Measurements from ENCODE around the gene ZNF226.
"Not testable (repeated sequence)": the region's sequence is repeated elsewhere in the genome, so short reads cannot be mapped to it uniquely, and the experiment has no call there.

ZNF226 gene

DNA sequence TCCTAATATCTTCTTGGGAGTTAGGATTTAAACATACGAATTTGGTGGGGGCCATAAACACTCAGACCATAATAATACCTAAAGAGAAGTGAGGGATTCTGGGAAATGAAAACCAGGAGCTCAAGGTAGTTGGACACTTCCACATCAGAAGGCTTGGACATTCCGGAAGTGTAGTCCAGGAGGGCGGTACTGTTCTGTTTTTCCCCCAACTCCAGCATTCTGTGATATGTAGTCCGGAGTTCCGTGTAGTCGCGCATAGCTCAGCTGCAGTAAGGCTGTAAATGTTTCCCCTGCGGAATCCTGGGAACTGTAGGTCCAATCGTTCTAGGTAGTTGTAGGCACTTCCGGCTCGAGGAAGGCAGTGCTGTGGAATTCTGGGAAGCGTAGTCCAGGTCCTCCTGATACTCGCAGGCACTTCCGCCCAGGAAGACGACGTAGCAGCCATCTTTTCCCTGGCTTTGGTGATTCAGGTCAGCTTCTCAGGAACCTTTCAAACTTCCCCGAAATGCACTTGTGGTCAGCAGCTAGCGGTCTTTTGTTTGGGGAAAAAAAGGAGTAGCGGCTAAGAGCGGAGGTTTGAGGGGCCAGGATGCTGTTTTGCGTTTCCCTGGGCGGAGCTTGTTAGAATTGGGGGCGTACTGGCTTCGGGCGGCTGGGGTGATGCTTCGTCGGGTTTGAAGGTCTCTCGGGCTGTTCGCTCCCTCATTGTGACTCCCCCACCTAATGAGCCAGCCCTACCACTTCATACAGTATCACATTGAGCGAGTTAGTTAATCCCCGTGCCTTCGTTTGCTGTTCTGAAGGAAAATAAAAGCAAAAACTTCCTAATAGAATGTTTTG lies at the start of gene ZNF226:
Gene ZNF226 (plus strand): TSS at position 428 of the 840 bp plus-strand sequence. CDS start 4,981 bp downstream, outside the sequence.
- peak; percentile 91 for DNase-seq (ENCODE audit: low spot score)

DNA sequence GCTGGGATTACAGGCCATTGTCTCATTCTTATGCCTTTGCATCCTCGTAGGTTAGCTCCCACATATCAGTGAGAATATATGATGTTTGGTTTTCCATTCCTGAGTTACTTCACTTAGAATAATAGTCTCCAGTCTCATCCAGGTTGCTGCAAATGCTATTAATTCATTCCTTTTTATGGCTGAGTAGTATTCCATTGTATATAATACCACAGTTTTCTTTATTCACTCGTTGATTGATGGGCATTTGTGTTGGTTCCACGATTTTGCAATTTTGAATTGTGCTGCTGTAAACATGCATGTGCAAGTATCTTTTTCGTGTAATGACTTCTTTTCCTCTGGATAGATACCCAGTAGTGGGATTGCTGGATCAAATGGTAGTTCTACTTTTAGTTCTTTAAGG lies 43.7 kb upstream of the ZNF226 start:
- DNase-seq (ENCODE audit: low spot score): not testable (repeated sequence)

DNA sequence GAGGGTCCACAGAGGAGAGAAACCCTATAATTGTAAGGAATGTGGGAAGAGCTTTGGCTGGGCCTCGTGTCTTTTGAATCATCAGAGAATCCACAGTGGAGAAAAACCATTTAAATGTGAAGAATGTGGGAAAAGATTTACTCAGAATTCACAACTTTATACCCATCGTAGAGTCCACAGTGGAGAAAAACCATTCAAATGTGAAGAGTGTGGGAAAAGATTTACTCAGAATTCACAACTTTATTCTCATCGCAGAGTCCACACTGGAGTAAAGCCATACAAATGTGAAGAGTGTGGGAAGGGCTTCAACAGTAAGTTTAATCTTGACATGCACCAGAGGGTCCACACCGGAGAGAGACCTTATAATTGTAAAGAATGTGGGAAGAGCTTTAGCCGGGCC lies 32.9 kb upstream of the ZNF226 start:
- no peak for DNase-seq (ENCODE audit: low spot score)

DNA sequence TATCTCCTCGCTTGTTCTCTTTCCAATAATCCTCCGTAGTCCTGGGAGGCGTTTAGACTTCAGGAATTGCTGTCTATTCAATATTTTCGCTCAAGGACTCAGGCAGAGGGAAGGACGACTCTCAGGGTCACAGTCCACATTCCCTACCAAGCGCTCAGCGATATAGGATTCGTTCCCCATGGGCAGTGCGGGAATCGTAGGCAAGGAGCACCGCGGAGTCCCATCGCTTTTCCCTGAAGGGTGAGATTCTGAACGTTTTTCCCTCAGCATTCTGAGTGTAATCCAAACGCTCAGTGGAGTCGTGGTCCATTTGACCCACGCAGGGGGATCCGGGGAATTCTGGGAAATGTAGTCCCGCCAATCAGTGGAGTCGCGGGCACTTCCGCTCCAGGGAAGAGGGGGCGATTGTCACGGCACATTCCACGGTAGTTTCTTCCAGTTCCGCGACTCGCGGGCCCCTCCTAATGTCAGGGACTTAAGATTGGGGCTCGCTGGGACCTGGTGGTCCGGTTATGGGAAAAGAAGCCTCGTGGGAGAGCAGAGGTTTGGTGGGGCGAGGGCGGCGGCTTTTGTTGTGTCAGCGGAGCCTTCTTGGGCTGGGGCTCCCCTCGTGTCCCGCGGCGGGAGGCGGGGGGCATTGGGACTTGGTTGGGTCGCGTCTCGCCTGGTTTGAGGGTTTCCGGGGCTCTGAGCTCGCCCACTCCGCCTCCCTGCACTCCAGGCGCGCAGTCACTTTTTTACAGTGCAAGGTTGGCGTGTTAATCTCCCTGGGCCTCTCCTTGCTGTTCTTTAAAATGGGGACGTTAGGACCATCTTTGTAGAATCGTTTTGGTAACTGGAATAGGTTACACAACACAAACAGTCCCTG lies 23.5 kb upstream of the ZNF226 start, which contains the start of gene ZNF234:
Gene ZNF234 (plus strand): TSS at position 364 of the 868 bp plus-strand sequence. CDS start 3,079 bp downstream, outside the sequence.
- peak; percentile 80 for DNase-seq (ENCODE audit: low spot score)

DNA sequence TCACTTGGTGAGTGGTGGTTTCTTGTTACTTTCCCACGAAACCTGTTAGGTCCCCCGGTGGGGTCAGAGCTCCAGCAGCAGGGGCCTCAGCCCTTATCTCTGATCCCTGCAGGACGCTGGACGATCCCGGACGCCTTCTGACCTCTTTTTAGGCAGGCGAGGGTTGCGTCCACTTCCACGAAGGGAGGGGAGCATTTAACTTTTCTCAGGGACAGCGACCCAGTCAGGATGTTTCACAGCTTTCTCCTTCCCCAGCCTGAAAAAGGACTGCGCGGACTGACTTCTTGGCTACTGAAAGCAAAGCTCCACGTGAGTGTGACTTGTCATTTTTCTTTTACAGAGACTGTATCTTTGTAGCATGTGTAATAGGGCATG lies 22.9 kb upstream of the ZNF226 start:
- DNase-seq (ENCODE audit: low spot score): no peak

DNA sequence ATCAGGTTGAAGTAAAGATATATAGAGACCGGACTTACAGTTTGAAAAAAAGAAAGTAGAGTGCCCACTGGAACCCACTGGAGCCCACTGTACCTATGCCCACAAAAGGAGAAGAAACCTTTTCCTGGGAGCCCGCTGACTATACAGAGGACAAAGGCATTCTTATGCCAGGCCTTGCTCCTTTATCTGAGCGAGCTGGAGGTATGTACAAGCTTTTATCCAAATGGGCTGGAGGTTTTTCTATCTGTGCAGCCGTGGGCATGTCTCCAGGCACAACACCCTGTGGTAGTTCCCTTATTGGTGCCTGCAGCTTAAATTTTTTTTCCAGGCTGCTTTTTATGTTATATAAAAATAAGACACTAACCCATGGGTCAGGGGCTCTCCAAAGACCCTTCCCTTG lies 15.1 kb upstream of the ZNF226 start:
- no peak for DNase-seq (ENCODE audit: low spot score)

DNA sequence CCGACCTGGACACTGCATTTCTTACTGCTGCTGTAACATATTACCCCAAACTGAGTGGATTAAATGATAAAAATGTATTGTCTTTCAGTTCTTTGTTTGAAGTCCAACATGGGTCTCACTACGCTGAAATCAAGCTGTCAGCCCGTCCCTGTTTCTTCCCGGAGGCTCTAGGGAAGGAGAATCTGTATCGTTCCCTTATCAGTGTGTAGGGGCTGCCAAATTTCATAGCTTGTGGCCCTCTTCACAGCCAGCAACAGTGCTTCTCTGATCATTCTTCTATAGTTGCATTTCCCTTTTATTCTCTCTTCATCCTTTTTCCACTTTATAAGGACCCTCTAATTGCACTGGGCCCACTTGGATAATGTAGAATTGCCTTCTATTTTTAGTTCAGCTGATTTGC lies 13.4 kb upstream of the ZNF226 start:
- no peak for DNase-seq (ENCODE audit: low spot score)

DNA sequence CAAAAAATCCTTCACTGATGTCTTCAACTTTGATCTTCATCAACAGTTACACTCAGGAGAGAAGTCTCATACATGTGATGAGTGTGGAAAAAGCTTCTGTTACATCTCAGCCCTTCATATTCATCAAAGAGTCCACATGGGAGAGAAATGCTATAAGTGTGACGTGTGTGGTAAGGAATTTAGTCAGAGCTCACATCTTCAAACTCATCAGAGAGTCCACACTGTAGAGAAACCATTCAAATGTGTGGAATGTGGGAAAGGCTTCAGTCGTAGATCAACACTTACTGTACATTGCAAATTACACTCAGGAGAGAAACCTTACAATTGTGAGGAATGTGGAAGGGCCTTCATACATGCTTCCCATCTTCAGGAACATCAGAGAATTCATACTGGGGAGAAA lies 8.4 kb upstream of the ZNF226 start:
- DNase-seq (ENCODE audit: low spot score): no peak

DNA sequence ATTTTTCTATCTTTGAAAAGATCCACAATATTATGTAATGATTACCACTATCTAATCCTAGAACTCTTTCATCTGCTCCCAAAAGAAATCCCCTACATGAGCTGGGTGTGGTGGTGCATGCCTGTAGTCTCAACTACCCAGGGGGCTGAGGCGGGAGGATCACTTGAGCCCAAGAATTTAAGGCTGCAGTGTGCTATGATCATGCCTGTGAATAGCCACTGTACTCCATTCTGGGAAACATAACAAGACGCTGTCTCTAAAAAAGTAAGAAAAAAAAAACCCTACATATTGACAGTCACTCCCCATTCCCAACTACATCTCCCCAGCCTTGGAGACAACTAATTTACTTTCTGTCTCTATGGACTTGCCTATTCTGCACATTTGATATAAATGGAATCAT lies 1.1 kb upstream of the ZNF226 start:
- no peak for DNase-seq (ENCODE audit: low spot score)

DNA sequence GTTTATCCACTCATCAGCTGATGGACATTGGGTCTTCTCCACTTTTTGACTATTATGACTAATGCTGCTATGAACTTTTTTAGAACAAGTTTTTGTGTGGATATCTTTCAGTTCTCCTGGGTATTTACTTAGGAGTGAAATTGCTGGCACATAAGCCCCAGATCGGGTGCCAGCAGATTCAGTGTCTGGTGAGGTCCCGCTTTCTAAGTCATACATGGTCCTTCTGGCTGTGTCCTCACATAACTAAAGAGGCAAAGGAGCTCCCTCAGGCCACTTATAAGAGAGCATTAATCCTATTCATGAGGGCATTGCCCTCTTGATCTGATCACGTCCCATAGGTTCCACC lies 600 bp upstream of the ZNF226 start:
- DNase-seq (ENCODE audit: low spot score): no peak

DNA sequence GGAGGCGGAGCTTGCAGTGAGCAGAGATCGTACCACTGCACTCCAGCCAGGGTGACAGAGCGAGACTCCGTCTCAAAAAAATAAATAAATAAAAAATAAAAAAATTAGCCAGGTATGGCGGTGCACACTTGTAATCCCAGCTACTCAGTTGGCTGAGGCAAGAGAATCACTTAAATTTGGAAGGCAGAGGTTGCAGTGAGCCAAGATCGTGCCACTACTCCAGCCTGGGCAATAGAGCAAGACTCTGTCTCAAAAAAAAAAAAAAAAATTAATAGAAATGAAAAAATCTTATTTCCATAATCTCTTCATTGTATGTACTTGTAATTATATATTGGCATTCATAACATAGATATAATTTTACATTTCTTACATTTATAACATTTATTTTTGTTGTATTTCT lies 5.8 kb downstream of the ZNF226 start:
- DNase-seq (ENCODE audit: low spot score): not testable (repeated sequence)

DNA sequence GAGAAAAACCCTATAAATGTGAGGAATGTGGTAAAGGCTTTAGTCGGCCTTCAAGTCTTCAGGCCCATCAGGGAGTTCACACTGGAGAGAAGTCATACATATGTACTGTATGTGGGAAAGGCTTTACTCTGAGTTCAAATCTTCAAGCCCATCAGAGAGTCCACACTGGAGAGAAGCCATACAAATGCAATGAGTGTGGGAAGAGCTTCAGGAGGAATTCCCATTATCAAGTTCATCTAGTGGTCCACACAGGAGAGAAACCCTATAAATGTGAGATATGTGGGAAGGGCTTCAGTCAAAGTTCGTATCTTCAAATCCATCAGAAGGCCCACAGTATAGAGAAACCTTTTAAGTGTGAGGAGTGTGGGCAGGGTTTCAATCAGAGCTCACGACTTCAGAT lies 11.7 kb downstream of the ZNF226 start:
- no peak for DNase-seq (ENCODE audit: low spot score)

DNA sequence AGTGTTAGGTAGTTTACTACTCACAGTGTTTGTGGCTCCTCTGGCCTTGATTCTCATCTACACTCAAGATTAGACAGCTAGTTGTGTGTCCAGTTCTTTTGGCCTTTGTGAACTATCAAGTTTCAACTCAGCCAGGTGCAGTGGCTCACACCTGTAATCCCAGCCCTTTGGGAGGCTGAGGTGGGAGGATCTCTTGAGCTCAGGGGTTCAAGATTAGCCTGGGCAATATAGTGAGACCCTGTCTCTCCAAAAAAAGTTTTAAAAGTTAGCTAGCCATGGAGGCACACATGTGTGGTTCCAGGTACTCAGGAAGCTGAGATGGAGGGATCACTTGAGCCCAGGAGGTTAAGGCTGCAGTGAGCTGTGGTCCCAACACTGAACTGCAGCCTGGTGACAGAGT lies 16.1 kb downstream of the ZNF226 start:
- no peak for DNase-seq (ENCODE audit: low spot score)

DNA sequence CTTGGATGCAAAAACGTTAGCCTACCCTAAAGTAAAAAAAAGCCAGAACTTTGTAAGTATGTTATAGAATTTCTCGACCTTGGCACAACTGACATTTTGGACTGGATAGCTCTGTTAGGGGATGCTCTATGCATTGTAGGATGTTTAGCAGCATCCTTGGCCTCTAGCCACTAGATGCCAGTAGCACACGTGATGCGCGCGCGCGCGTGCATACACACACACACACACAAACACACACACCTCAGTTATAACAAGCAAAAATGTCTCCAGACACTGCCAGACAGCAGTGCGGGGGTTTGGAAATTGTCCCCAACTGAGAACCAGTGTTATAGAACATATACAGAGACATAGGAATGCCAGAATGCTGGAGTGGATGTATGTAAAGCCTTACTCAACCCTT lies 17.2 kb downstream of the ZNF226 start:
- no peak for DNase-seq (ENCODE audit: low spot score)

DNA sequence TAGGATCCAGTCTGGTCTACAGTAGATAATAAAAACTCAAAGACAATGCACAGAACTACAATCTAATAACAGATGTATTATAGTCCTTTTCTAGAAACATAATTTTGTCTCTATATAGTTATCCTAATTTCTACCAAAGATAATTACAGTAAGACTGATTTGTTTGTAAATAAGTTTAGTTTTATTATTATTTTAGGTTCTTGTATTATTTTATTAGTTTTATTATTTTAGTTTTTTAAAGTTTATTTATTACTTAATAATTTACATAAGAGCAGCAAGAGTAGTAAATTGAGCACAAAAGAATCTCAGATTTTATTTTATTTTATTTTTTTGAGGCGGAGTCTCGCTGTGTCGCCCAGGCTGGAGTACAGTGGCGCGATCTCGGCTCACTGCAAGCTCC lies 25.1 kb downstream of the ZNF226 start:
- no peak for DNase-seq (ENCODE audit: low spot score)

DNA sequence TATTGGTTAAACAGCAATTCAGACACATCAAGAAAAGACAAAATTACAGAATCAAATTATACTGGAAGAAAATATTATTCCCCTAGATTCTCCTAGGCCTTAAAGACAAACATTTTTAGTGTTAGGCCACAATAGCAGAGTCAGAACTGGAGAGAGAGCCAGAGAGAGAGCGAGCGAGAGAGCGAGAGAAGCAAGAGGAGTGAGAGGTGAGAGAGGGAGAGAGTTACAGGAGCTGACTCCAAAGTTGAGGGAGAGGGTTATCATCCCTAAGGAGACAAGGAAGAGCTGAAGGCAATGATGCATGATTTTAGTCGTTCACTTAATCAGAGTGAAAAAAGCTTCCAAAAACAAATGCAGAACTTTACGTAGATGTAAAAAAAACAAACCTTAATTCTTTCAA lies 27.2 kb downstream of the ZNF226 start:
- no peak for DNase-seq (ENCODE audit: low spot score)

DNA sequence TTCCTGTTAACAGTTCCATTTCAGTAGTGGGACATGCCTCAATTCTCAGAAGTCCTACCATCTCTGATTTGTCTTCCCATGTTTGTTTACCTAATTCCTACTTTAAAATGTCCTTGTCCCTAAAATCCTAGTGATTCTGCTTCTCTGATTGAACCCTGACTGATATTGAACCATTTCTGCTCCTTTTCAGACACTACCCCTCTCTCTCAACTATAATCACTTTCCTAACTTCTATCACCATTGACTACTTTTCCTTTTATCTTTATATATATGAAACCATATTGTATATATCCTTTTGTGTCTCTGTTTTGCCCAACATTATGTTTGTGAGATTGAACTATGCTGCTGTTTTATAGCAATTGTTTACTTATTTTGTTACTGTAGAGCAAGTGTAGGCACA lies 31.9 kb downstream of the ZNF226 start:
- no peak for DNase-seq (ENCODE audit: low spot score)

DNA sequence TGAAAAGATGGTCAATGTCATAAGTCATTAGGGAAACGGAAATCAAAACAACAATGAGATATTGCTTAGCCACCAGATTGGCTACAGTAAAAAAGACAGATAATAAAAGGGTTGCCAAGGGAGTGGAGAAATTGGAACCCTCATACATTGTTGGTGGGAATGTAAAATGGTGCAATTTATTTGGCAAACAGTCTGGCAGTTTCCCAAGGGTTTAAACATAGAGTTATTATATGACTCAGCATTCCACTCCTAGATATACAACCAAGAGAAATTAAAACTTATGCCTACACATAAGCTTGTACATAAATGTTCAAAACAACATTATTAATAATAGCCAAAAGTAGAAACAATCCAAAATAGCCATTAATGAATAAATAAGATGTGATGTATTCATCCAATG lies 37.6 kb downstream of the ZNF226 start:
- no peak for DNase-seq (ENCODE audit: low spot score)

DNA sequence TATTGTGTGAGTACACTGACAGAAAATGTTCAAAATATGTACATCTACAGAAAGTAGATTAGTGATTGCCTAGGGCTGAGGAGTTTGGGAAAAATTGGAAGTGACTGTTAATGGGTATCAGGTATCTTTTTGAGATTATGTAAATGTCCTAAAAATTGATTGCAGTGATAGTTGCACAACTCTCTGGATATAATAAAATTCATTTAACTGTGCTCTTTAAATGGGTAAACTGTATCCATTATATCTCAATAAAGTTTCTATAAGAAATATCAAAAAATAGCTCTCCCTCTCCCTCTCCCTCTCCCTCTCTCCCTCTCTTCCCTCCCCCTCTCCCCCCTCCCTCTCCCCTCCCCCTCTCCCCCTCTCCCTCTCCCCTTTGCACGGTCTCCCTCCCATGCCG lies 38.1 kb downstream of the ZNF226 start:
- DNase-seq (ENCODE audit: low spot score): no peak

DNA sequence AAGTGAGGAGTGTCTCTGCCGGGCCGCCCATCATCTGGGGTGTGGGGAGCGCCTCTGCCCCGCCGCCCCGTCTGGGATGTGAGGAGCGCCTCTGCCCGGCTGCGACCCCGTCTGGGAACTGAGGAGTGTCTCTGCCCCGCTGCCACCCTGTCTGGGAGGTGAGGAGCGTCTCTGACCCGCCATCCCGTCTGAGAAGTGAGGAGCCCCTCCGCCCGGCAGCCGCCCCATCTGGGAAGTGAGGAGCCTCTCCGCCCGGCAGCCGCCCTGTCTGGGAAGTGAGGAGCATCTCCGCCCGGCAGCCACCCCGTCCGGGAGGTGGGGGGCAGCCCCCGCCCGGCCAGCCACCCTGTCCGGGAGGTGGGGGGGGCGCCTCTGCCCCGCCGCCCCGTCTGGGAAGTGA lies 39.0 kb downstream of the ZNF226 start:
- DNase-seq (ENCODE audit: low spot score): not testable (repeated sequence)

DNA sequence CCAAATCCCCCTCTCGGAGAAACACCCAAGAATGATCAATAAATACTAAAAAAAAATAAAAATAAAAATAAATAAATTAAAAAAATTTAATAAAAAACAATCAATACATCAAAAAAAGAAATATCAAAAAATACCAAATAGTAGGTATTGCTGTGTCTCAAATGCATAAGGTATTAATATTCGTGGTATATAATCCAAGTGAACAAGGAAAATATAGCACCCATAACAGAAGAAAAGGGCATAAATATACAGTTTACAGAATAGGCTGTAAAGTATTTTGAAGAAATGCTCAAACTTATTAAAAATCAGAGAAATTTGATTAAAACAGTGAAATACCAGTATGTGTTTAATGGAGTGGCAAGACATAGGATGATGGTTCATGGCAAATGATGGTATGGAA lies 39.9 kb downstream of the ZNF226 start:
- no peak for DNase-seq (ENCODE audit: low spot score)

DNA sequence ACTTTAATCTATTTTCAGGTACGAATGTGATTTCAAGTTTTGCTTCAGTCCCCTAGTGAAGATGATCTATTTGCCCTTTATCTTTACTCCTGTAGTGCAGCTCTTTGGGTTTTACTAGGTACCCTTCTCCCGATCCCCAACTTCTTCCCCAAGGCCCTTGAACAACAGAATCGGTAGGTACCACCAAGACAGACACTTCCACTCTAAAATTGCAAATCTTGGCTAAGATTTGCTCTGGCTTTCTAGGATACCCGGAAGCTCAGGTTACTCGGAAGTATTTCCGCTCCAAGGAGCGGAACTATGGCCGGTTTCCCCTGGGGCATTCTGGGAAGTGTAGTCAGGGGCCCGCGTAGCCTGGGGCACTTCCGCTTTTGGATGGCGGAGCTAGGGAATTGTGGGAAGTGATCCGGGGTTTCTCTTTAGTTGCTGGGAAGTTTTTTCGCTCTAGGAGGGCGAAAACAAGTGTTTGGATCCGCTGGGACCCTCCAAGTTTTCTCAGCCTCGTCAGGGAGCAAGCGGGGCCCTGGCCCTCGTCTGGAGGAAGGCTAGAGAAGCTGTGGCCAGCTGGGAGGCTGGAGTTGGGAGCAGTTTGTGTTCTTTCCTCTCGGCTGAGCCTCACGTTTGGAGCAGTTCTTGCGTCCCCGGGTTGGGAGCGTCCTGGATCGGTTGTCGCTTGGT lies 42.4 kb downstream of the ZNF226 start:
- DNase-seq (ENCODE audit: low spot score): peak; percentile 84

All from CD4-positive, alpha-beta T cell treated with Interleukin-2 at 100 ng/mL for 4 hours (primary cell).